GM12875 (cell line): Measurements from ENCODE around the gene DNAH8.
"Not testable (repeated sequence)": the region's sequence is repeated elsewhere in the genome, so short reads cannot be mapped to it uniquely, and the experiment has no call there.

ENCODE experiments used
- H3K4me3 ChIP-seq: one replicate; pipeline ENCODE4 v1.5.1; 2011; ENCODE audit warnings: low read depth, low read length, control low read depth
- CTCF ChIP-seq: IDR thresholded peaks from 2 replicates; pipeline ENCODE4 v1.5.1; 2011; ENCODE audit warnings: low read depth, mild to moderate bottlenecking, control low read depth, inconsistent platforms, low read length, moderate library complexity, borderline replicate concordance; ENCODE audit not compliant: insufficient read depth

Gene DNAH8

GRCh38 chr6:38860041-38860440 is 144.9 kb downstream of the DNAH8 start:
- H3K4me3 ChIP-seq, result no peak overlapping the region
- no peak for TF ChIP-seq CTCF

GRCh38 chr6:38861926-38862401 is 146.9 kb downstream of the DNAH8 start:
- no peak for TF ChIP-seq CTCF

GRCh38 chr6:38865521-38866174 is 150.5 kb downstream of the DNAH8 start:
- H3K4me3 ChIP-seq, result no peak overlapping the region
- no peak for TF ChIP-seq CTCF

More at GRCh38 chr6:38861926-38862401, 146.9 kb downstream of the DNAH8 start:
- no peak overlapping the region for H3K4me3 ChIP-seq

GRCh38 chr6:38867726-38868125 is 152.6 kb downstream of the DNAH8 start:
- TF ChIP-seq CTCF, result no peak

GRCh38 chr6:38871741-38872568 is 156.8 kb downstream of the DNAH8 start:
- no peak overlapping the region for H3K4me3 ChIP-seq
- peak; percentile 85; the same call in 1 of the 2 replicates for TF ChIP-seq CTCF

More at GRCh38 chr6:38867726-38868125, 152.6 kb downstream of the DNAH8 start:
- no peak overlapping the region for H3K4me3 ChIP-seq

- no peak for TF ChIP-seq CTCF
Observed at GRCh38 chr6:38873001-38873400, 157.9 kb downstream of the DNAH8 start.

GRCh38 chr6:38873816-38874215 is 158.7 kb downstream of the DNAH8 start:
- H3K4me3 ChIP-seq, result not testable (repeated sequence)

More at GRCh38 chr6:38873001-38873400, 157.9 kb downstream of the DNAH8 start:
- no peak overlapping the region for H3K4me3 ChIP-seq
